GM10248 (cell line): ENCODE measurements around the gene ZCCHC8.

ENCODE experiments used
- CTCF ChIA-PET: fragments of 300-600 bp; sonication (Branson Sonifier 250); formaldehyde crosslinking; extraction: SDS; loops from one replicate; lab custom pipeline; 2021; ENCODE audit warnings: antibody characterized with exemption; lab: Yijun Ruan, JAX
- POLR2A ChIA-PET: fragments of 350-650 bp; sonication (Branson Sonifier 250); formaldehyde crosslinking; extraction: SDS; loops from one replicate; lab custom pipeline; 2020; ENCODE audit warnings: antibody characterized with exemption; lab: Yijun Ruan, JAX
- DNase-seq: peaks from one replicate; pipeline ENCODE4 v3.0.0; 2012; ENCODE audit errors: extremely low spot score
- TF ChIP-seq, protein P1 (sequence below): IDR thresholded peaks from 2 replicates; pipeline ENCODE4 v1.5.1; 2012; ENCODE audit warnings: mild to moderate bottlenecking, low read depth; ENCODE audit errors: extremely low read depth, missing control alignments, control extremely low read depth

Gene ZCCHC8

DNA sequence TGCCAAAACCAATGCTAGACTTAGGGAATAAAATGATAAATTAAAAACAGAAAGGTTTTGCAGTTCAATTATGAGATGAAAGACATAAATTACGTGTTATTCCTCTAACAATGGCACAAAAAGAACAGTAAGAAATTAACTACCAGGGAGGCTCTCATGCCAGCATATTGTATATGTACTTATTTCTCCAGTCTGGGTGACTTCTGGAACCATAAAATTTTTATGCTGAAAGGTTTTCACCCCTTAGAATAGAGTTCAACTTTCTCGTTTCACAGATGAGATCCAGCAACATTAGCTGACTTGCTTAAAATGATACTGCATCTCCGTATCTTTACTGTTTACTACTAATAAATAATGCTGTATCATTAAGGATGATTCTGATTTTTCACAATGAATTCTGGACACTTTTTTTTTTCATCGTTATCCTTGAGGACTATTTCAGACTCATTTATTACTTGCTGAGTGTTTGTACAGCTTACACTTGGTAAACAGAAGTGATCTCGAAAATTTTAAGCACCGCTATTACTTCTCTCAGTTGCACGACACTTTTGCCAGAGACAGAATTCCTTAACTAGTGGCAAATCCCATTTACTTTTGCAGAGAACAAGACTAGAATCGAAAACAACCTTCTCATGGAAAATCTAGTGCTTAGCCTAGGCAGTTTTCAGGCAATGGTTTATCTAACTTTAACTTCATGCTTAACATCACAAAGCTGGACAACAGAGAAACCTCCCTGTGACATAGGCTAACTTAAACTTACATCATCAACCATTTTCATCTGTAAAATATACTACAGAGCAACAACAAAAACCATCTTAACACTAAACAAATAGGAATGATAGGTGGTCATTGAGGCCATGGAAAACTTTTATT, 23.4 kb upstream of the ZCCHC8 start:
- TF ChIP-seq, protein P1, sequence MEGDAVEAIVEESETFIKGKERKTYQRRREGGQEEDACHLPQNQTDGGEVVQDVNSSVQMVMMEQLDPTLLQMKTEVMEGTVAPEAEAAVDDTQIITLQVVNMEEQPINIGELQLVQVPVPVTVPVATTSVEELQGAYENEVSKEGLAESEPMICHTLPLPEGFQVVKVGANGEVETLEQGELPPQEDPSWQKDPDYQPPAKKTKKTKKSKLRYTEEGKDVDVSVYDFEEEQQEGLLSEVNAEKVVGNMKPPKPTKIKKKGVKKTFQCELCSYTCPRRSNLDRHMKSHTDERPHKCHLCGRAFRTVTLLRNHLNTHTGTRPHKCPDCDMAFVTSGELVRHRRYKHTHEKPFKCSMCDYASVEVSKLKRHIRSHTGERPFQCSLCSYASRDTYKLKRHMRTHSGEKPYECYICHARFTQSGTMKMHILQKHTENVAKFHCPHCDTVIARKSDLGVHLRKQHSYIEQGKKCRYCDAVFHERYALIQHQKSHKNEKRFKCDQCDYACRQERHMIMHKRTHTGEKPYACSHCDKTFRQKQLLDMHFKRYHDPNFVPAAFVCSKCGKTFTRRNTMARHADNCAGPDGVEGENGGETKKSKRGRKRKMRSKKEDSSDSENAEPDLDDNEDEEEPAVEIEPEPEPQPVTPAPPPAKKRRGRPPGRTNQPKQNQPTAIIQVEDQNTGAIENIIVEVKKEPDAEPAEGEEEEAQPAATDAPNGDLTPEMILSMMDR, result no peak
- POLR2A ChIA-PET, result interaction anchor here (0.6 to 1.0 kb wide), 3 partner anchors 23 to 239 kb away, joined by 3 to 5 read pairs (median 3); no protein-coding TSS in a partner anchor
- CTCF ChIA-PET, result interaction anchor here (1.2 kb wide), 1 partner anchor 12 kb away, joined by 3 read pairs; no protein-coding TSS in a partner anchor
- no peak for DNase-seq

DNA sequence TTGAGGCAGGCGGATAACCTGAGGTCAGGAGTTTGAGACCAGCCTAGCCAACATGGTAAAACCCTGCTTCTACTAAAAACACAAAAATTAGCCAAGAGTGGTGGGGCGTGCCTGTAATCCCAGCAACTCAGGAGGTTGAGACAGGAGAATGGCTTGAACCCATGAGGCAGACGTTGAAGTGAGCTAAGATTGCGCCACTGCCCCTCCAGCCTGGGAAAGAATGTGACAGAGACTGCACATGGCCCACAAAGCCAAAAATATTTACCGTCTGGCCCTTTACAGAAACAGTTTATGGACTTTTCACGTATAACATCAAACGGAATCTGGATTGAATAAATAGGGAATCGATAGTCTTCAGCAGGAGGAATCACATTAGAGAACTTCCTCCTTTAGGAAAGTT, 22.5 kb upstream of the ZCCHC8 start:
- no peak for DNase-seq
- CTCF ChIA-PET, result no interaction called here
- TF ChIP-seq, protein P1, result no peak
- POLR2A ChIA-PET, result interaction anchor here (0.6 to 1.5 kb wide), 3 partner anchors 22 to 238 kb away, joined by 3 to 6 read pairs (median 5); partner anchors contain the start of gene ZCCHC8

DNA sequence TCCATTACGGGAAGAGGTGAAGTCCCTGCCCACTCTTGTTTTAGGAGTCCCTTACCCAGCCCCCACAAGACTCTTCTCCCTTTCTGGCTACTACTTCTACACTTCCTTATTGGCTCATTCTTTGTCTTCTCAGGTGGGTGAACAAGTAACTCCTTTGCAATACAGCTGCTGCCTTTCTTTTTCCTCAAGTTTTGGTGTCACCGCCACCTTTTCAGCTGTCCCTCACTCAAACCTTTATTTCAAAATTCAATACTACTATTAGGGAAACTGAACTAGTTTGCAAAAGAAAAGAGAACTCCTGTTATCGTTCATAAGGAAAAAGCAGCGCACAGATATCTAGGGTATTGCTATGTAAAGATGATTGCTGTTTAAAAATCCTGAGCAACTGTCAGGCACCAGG, 19.9 kb upstream of the ZCCHC8 start:
- TF ChIP-seq, protein P1, result no peak
- ChIA-PET CTCF (interaction anchor here (2.1 to 2.4 kb wide), 2 partner anchors 16 to 20 kb away, joined by 10 to 12 read pairs; partner anchors contain the start of gene ZCCHC8), POLR2A (interaction anchor here (0.6 to 1.6 kb wide), 3 partner anchors 11 to 24 kb away, joined by 3 to 8 read pairs (median 6); partner anchors contain the start of gene ZCCHC8)
- no peak for DNase-seq

DNA sequence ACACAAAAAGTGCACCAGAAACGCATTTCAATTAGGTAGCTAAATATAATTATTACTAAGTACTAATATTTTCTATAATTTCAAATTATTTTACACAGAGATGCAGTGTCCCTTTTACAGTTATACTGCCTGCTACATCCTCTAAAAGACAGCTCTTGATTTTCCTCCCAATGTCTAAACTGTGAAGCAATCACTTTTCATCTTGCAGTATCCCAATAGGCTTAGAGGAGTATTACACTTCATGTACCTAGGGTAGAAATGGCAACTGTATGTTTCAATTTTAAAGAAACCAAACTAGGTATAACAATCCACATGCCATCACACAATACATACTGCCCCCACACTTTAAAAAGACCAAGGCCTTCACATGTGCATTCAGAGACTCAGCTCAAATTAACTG, 18.7 kb upstream of the ZCCHC8 start:
- TF ChIP-seq, protein P1, result no peak
- CTCF ChIA-PET, result interaction anchor here (1.5 to 2.4 kb wide), 3 partner anchors 15 to 48 kb away, joined by 6 to 12 read pairs (median 10); partner anchors contain the start of gene ZCCHC8
- no peak for DNase-seq
- POLR2A ChIA-PET, result interaction anchor here (1.0 to 1.6 kb wide), 3 partner anchors 10 to 18 kb away, joined by 3 to 6 read pairs (median 3); partner anchors contain the start of gene ZCCHC8

DNA sequence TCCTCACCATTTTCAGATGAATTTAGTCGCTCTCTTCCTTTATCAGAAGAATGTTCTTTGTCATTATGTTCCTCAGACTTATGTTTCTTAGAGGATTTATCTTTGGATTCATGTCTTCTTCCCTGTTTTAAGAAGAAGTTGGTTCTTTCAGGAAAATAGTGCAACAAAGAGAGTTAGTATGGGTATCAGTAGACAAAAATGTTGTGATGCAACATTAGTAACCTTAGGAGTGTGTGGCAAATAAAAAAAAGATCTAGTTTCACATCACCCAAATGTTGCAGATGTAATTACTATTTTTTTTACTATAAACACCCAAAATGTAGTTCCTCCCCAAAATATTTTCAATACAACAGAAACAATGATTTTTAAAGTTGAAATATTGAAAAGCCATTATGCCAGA, 18.2 kb upstream of the ZCCHC8 start:
- POLR2A ChIA-PET, result interaction anchor here (1.0 to 1.6 kb wide), 3 partner anchors 9 to 18 kb away, joined by 3 to 6 read pairs (median 3); partner anchors contain the start of gene ZCCHC8
- no peak for DNase-seq
- TF ChIP-seq, protein P1, result no peak
- CTCF ChIA-PET, result interaction anchor here (1.5 to 2.4 kb wide), 3 partner anchors 14 to 47 kb away, joined by 6 to 12 read pairs (median 10); partner anchors contain the start of gene ZCCHC8

DNA sequence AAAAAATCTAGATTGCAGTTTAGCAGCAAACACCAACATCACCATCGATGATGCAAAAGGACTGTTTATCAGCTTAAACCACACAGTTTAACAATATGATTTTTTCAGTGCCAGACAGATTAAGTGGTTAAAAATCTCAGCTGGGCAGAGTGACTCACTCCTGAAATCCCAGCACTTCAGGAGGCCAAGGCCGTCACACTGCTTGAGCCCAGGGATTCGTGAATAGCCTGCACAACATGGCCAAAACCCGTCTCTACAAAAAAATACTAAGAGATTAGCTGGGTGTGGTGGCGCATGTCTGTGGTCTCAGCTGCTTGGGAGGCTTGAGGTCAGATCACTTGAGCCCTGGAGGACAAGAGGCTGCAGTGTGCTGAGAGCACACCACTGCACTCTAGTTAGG, 17.1 kb upstream of the ZCCHC8 start:
- no peak for DNase-seq
- ChIA-PET POLR2A (interaction anchor here (1.3 kb wide), 1 partner anchor 10 kb away, joined by 3 read pairs; no protein-coding TSS in a partner anchor), CTCF (no interaction called here)
- TF ChIP-seq, protein P1, result no peak
